Spleen (tissue), 7 donors: ENCODE results near the gene AADAT.

Source experiments
- CTCF ChIP-seq, 11 experiments: fragments of 200-600 bp in 7 of 11; fragments of 450-650 bp in 4 of 11; sonication (generic) in 4 of 11; IDR thresholded peaks in 8 of 11; conservative IDR thresholded peaks in 3 of 11; 1 replicate in 7 of 11; 2 replicates in 4 of 11; pipeline versions ENCODE4 v1.4.0 to v1.8.0; 2016 to 2021; ENCODE audit warnings: antibody characterized with exemption in 11 of 11, inconsistent platforms in 4 of 11, mild to moderate bottlenecking in 1 of 11
- POLR2A ChIP-seq, 3 donors: fragments of 450-650 bp; IDR thresholded peaks; one replicate each; pipeline ENCODE4 v1.5.1; 2017; ENCODE audit warnings: antibody characterized with exemption in 3 of 3, mild to moderate bottlenecking in 1 of 3
- POLR2AphosphoS5 ChIP-seq, 3 donors: sonication (generic); formaldehyde crosslinking; IDR thresholded peaks; one replicate each; pipeline ENCODE4 v1.5.1; 2017; ENCODE audit warnings: antibody characterized with exemption in 3 of 3
- donor health status: DM: no; HTN: no; CAD: no; lungs with moderate emphysema.
- donor health status: DM: no; HTN: no; CAD: no.
- donor health status: DM: no; HTN: no; CAD: no.

- no peak for TF ChIP-seq CTCF (IDR thresholded peaks at IDR 0.05 in 8 of 11, conservative IDR thresholded peaks at IDR 0.05 in 3 of 11)
- TF ChIP-seq POLR2AphosphoS5 (IDR thresholded peaks at IDR 0.05), result no peak
- TF ChIP-seq POLR2A (IDR thresholded peaks at IDR 0.05), result no peak
Measured at GRCh38 chr4:170134821-170135220, 45.1 kb upstream of the AADAT start.
